ENCODE results near the gene CEP97.
A peak's percentile ranks its signal among the peaks of the same experiment; 100 is the strongest.
"Not testable (repeated sequence)": the region's sequence is repeated elsewhere in the genome, so short reads cannot be mapped to it uniquely, and the experiment has no call there.

The CEP97 gene

DNA sequence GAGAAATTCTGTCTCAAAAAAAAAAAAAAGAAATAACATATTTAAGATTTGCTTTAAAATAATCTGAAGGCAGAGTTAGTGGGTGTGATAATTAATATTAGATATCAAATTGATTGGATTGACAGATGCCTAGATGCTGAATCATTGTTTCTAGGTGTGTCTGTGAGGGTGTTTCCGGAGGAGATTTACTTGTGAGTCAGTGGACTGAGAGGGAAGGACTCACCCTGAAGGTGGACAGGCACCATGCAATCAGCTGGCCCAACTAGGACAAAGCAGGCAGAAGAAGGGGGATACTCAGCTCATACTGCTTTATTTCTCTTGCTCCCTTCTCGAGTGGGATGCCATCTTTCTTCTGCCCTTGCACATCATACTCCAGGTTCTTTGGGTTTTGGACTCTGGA is 21.2 kb upstream of the CEP97 start:
- DNase-seq (ENCODE audit: low read depth in 2 of 2), result no peak

DNA sequence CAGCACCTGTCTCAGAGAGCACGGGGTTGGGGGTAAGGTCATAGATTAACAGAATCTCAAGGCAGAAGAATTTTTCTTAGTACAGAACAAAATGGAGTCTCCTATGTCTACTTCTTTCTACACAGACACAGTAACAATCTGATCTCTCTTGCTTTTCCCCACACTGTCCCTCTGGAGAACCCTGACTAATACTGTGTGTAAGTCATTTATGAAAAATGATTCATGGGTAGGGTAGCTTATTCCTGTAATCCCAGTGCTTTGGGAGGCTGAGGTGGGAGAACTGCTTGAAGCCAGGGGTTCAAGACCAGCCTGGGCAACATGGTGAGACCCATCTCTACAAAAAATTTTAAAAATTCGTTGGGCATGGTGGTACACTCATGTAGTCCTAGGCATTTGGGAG is 19.8 kb upstream of the CEP97 start:
- DNase-seq (ENCODE audit: low read depth in 2 of 2), result not testable (repeated sequence)

DNA sequence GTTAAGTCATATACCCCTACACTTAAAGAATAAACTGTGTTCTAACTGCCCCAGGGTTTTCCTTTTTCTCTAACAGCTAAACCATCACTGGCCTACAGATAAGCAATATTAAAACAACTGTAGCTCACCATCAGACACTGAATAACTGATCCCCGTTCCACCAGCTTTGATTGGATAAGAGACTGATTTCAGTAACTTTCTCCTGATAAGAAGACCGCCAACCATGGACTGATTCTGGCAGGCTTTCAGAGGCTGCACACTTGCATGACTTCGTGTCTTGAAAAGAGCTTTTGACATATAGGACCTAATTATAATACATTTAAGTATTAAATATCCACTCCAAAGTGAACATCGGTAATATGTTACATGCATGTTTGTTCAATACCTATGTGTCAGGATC is 15.3 kb upstream of the CEP97 start:
- no peak for DNase-seq (ENCODE audit: low read depth in 2 of 2)

DNA sequence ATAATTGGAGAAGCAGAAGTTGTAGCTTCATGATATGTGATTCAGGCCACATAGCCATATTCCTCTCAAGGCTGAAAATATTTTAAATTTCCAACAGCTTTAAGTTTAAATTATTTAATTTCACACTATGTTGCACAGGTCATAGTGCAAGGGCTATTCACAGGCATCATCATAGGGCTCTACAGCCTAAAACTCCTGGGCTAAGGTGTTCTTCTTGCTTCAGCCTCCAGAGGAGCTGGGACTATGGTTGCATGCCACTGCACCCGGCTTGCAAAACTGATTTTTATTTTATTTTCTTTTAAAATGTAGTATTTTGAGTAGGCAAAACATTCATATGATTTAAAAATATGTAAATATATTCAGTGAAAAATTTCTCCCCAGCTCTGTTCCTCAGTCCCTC is 6.0 kb upstream of the CEP97 start:
- DNase-seq (ENCODE audit: low read depth in 2 of 2), result no peak

DNA sequence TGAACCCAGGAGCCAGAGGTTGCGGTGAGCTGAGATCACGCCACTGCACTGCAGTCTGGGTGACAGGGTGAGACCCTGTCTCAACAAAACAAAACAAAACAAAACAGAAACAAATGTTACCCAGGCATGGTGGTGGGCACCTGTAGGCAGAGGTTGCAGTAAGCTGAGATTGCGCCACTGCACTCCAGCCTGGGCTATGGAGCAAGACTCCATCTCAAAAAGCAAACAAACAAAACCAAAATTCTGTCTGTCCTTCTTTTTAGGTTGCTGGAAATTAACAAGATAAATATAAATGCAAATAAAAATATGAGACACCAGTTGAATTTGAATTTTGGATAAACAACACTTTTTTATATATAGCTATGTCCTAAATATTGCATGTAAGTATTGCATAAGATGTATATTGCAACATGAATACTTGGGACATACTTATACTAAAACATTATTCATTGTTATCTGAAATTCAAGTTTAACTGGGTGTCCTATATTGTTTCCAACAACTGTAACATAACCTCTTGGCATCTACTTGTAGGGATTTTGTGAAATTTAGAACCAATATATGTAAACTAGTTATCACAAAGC is 4.7 kb upstream of the CEP97 start:
- no peak for DNase-seq (ENCODE audit: low read depth in 2 of 2)

DNA sequence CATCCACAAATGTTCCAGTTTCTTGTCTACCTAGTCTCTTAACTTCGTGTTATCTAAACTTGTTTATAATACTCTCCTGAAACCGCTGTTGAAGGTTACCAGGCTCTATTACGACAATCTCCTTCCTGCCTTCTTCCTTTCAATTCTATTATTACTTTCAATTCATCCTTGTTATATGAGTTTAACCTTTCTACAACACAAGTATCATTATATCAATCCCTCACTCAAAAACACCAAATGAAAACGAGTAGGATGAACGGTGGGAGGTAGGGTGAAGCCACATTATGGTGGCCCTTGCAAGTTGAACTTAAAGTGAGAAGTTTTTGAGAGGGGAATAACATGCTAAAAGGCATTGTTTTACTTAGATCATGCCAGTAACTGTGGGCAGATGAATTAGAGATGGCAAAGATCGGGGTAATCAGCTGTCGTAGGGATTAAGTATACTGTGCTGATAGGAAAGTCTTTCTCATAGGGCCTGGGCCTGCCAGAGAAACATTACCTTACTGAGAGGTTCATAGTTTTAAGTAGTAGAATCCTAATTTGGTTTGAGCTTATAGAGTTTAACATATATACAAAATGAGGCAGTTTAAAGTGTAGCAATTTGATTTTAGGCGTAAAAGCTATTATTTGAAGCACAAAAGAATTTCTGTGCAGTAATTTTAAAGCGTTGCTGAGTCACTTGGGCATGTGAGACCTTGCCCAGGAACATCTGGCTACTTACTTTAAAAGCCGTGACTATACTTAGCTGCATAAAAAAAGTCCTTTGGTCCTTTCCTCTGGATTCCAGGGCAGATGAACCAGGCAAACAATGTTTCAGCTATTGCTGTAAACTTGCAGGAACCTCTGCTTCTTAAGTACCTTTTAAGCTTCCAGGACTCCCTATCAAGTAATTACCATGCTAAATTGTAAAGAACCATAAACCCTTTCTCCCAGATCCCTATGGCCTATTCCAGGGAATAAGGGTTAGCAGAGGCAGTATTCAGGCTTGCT is 3.3 kb upstream of the CEP97 start:
- DNase-seq (ENCODE audit: low read depth in 2 of 2), result no peak

DNA sequence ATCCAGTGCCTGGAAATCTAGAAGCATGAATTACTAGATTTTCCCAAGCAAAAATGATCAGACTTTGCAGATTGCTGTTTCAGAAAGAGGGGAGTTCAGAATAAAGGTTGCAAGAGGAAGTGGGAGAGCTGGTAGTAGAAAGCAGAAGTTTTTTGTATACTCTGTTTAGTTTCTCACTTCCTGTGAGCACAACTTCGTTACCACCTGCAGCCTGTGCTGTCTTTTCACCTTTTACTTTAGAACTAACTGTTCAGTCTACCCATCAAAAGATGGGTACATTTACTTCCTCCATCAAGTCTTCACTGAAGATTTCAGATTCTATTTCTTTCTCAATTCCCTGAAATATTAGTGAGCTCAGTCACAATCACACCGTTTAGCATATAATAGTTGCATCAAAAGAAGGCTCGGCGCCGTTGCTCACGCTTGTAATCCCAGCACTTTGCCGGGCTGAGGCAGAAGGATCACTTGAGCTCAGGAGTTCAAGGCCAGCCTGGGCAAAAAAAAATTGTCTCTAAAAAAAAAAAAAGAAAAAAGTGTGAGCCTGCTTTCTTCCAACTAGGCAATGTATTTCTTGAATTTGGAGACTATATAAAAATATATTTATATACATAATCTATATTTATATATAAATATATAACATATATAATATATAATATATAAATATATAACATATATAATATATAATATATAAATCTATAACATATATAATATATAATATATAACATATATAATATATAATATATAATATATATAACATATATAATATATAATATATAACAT is 1.8 kb upstream of the CEP97 start:
- no peak for DNase-seq (ENCODE audit: low read depth in 2 of 2)

DNA sequence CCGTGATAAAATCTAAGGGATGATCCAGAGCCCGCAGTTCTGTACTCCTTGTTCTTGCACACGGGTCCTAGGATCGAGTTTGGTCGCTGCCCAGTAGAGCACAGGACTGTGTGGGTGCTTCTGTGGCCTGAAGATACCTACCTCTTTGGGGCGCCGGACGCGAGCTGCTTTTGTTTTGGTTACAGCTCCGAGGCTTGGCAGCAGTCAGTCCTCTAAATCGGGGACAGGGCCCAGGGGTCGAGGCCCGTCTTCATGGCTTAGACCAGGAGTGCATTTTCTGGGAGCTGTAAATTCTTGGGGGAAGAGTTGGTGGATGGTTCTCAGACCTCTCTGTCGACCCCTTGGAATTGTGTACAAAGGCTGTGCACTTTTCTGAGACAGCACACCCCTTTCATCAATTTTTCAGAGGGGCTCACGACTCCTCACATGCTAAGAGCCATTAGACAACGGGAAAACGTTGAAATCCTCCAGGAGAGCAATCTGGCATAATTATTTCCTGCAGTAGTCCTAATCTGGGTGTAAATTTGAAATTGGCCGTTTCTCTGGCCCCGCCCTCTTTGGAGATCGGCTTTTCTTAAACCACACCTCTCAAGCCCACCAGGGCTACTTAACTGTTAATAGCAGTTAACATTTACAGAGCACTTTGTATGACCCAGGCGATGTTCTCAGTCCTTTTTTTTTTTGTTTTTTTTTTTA is 928 bp downstream of the CEP97 start:
- DNase-seq (ENCODE audit: low read depth in 2 of 2), result peak in 1 of 2 donors; percentile 22

DNA sequence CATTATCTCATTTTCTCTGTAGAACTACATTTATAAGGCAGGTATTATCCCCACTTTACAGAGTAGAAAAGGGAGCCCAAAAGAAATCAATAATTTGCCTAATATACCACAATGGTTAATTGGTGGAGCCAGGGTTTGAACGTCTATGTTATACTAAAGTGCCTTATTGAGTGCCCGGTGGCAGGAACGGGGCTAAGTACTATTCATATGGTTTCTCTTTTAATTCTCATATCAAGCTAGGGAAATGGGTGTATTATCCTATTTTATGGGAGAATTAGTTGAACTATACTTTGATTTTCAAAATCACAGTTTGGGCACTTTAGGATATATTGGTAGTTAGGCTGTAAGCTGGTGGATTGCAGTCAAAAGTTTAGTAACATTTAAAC is 1.5 kb downstream of the CEP97 start:
- DNase-seq (ENCODE audit: low read depth in 2 of 2), result no peak

DNA sequence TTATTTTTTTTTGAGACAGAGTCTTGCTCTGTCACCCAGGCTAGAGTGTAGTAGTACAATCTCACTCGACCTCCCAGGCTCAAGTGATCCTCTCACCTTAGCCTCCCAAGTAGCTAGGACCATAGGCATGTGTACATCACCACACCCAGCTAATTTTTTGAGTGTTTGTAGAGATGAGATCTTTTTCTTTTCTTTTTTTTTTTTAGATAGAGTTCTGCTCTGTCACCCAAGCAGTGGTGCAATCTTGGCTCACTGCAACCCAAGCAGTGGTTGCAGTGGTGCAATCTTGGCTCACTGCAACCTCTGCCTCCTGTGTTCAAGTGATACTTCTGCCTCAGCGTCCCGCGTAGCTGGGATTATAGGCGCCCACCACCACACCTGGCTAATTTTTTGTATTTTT is 5.2 kb downstream of the CEP97 start:
- DNase-seq (ENCODE audit: low read depth in 2 of 2), result no peak

DNA sequence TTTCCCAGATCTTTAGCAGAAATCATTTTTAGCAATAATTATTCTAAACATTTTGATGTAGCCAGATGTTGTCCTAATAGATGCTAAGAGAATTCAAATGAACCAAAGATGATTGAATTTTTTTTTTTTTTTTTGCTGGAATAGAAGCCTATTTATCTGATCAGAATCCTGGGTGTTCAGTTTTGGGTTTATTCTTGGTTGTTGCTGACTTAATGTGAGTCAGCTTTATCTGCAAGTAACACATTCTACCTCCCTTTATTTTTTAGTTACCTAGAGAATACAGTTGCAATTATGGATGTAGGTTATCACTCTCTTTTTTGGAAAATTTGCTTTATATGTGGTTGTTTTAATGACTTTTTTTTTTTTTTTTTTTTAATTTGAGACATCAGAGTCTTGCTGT is 6.4 kb downstream of the CEP97 start:
- no peak for DNase-seq (ENCODE audit: low read depth in 2 of 2)

DNA sequence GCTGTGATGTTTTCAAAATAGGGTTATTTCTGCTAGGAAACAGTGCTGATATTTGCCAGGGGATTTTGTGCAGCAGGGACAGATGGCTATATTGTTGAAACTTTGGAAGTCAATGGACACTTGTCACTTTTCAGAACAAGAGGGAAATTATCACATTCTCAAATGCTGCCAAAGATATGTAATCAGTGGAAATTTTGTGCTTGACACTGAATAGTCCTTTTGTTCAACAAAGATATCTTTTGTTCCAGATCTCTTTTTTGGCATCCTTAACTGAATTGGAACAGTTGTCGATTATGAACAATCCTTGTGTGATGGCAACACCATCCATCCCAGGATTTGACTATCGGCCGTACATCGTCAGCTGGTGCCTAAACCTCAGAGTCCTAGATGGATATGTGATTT is 7.8 kb downstream of the CEP97 start:
- DNase-seq (ENCODE audit: low read depth in 2 of 2), result no peak

DNA sequence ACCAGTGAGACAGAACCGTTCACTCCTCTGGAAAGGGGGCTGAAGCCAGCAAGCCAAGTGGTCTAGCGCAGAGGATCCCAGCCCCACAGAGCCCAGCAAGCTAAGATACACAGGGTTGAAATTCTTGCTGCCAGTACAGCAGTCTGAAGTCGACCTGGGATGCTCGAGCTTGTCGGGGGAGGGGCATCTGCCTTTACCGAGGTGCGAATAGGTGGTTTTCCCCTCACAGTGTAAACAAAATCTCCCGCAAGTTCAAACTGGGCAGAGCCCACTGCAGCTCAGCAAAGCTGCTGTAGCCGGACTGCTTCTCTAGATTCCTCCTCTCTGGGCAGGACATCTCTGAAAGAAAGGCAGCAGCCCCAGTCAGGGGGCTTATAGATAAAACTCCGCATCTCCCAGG is 11.4 kb downstream of the CEP97 start:
- no peak for DNase-seq (ENCODE audit: low read depth in 2 of 2)

DNA sequence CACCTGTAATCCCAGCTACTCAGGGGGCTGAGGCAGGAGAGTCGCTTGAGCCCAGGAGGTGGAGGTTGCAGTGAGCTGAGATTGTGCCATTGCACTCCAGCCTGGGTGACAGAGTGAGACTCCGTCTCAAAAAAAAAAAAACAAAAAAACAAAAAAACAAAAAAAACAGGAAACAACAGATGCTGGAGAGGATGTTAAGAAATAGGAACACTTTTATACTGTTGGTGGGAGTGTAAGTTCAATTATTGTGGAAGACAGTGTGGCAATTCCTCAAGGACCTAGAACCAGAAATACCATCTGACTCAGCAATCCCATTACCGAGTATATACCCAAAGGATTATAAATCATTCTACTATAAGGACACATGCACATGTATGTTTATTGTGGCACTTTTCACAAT is 17.5 kb downstream of the CEP97 start:
- DNase-seq (ENCODE audit: low read depth in 2 of 2), result not testable (repeated sequence)

DNA sequence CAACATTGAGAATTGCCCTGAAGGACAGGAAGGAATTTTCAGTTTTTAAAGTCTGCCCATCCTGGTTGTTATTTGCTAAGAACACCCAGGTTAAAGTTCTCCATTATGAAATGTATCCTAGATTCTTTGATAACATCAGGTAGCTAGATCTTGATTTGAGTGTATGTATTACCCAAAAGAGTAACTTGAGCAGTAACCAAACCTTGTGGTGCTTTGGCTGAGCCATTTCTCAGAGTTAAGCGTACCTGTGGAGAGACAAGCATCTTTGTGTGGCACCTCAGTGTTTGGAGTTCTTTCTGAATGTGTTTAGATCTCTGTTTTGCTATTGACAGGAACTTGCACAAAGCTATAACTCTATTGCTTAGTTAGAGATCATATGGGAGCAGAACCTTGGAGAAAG is 20.4 kb downstream of the CEP97 start:
- no peak for DNase-seq (ENCODE audit: low read depth in 2 of 2)

DNA sequence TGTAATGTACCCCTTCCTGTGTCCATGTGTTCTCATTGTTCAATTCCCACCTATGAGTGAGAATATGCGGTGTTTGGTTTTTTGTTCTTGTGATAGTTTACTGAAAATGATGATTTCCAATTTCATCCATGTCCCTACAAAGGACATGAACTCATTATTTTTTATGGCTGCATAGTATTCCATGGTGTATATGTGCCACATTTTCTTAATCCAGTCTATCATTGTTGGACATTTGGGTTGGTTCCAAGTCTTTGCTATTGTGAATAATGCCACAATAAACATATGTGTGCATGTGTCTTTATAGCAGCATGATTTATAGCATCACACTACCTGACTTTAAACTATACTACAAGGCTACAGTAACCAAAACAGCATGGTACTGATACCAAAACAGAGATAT is 21.5 kb downstream of the CEP97 start:
- not testable (repeated sequence) for DNase-seq (ENCODE audit: low read depth in 2 of 2)

DNA sequence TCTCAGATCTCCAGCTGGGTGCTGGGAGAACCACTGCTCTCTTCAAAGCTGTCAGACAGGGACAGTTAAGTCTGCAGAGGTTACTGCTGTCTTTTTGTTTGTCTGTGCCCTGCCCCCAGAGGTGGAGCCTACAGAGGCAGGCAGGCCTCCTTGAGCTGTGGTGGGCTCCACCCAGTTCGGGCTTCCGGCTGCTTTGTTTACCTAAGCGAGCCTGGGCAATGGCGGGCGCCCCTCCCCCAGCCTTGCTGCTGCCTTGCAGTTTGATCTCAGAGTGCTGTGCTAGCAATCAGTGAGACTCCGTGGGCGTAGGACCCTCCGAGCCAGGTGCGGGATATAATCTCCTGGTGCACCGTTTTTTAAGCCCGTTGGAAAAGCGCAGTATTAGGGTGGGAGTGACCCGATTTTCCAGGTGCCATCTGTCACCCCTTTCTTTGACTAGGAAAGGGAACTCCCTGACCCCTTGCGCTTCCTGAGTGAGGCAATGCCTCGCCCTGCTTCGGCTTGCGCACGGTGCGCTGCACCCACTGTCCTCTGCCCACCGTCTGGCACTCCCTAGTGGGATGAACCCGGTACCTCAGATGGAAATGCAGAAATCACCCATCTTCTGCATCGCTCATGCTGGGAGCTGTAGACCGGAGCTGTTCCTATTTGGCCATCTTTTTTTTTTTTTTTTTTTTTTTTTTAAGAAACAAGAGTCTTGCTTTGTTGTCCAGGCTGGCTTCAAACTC is 29.1 kb downstream of the CEP97 start:
- peak in 1 of 2 donors; percentile 3 for DNase-seq (ENCODE audit: low read depth in 2 of 2)

DNA sequence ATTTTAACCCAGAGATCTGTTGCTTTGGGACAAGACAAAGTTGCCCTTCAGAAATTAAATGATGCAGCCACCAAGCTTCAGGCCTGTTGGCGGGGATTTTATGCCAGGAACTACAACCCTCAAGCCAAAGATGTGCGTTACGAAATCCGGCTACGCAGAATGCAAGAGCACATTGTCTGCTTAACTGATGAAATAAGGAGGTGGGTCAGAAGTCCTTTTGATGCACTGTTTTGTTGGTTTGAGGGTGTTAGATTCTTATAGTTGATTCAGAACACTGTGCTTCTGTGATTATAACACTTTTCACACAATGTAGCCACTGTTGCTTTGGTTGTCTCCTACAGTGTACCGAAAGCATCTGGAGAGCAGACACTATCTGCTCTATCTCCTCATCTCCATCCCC is 33.8 kb downstream of the CEP97 start:
- no peak for DNase-seq (ENCODE audit: low read depth in 2 of 2)

DNA sequence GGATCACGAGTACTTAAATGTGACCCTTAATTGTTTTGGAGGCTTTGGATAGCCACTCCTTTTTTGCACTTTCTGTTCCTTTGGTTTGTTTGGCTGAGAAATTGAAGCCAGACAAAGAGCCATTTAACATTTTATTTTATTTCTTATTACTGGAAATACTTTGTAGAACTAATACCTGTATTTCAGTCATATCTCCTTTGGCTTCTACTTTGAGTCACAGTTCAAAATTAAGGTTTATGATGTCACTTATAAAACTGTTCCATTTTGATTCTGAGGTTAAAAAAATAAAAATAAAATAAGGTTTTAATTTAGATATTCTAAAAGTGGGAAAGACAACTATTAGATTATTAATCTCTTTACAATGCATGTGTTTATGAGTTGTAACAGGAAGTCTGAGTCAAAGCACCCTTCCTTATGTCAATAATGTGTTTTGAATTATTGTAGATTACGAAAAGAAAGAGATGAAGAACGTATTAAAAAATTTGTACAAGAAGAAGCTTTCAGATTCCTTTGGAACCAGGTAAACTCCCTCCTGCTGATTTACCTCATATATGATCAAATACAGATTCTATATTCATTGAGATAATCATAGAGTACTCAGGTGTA is 37.7 kb downstream of the CEP97 start:
- no peak for DNase-seq (ENCODE audit: low read depth in 2 of 2)

DNA sequence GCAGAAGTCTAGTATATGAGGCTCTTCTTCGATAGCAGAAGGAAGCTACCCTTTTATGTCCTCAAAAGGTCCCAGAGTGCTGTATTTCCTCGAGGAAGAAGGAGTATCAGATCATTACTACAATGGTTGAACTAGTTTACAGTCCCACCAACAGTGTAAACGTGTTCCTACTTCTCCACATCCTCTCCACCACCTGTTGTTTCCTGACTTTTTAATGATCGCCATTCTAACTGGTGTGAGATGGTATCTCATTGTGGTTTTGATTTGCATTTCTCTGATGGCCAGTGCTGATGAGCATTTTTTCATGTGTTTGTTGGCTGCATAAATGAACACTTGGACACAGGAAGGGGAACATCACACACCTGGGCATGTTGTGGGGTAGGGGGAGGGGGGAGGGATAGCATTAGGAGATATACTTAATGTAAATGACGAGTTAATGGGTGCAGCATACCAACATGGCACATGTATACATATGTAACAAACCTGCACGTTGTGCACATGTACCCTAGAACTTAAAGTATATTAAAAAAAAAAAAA is 53.4 kb downstream of the CEP97 start:
- not testable (repeated sequence) for DNase-seq (ENCODE audit: low read depth in 2 of 2)
